Upper lobe of right lung (tissue), 1 donor: ENCODE data around the gene AMN. TPM values are rescaled to one million over a fixed set of nuclear protein-coding genes. Genes with fewer than 3 reads are reported as not detected.

Source experiments
- ATAC-seq: fragments of 200-7000 bp; cut with Tn5 transposase; one replicate; pipeline ENCODE4 v1.9.1; 2020; ENCODE audit warnings: mild to moderate bottlenecking, moderate library complexity
- DNase-seq: peaks from one replicate; pipeline ENCODE4 v3.0.0-alpha.2; 2020
- H3K27ac ChIP-seq: fragments of 200-600 bp; one replicate; pipeline ENCODE4 v1.8.0; 2022
- H3K27me3 ChIP-seq: fragments of 200-600 bp; one replicate; pipeline ENCODE4 v1.8.0; 2022; ENCODE audit warnings: mild to moderate bottlenecking
- H3K36me3 ChIP-seq: fragments of 200-600 bp; one replicate; pipeline ENCODE4 v1.8.0; 2022
- H3K4me1 ChIP-seq: fragments of 200-600 bp; one replicate; pipeline ENCODE4 v1.8.0; 2022
- H3K4me3 ChIP-seq: fragments of 200-600 bp; one replicate; pipeline ENCODE4 v1.8.0; 2022; ENCODE audit warnings: mild to moderate bottlenecking
- H3K9me3 ChIP-seq: fragments of 200-600 bp; one replicate; pipeline ENCODE4 v1.8.0; 2022
- intact Hi-C: fragments of 100-400 bp; cut with DNase I; formaldehyde crosslinking; loops from one replicate; pipeline ENCODE4 v1.11.0; 2022
- total RNA-seq: library from RNA; stranded (reverse); fragmentation: NEBNext Ultra II Directional; extraction: Animal tissue kit (Norgen Biotek cat#: 25700); gene quantifications from one replicate; pipeline ENCODE4 v1.2.1, GENCODE V29; 2021
- TF ChIP-seq, protein P1 (sequence below): fragments of 200-600 bp; IDR thresholded peaks from one replicate; pipeline ENCODE4 v1.8.0; 2022; ENCODE audit warnings: antibody characterized with exemption
- donor health status: DM: no; HTN: yes; CAD: no; lungs with severe emphysema.

The AMN gene
- total RNA-seq, 1 donor from 2014 or later = 19.8 TPM

DNA sequence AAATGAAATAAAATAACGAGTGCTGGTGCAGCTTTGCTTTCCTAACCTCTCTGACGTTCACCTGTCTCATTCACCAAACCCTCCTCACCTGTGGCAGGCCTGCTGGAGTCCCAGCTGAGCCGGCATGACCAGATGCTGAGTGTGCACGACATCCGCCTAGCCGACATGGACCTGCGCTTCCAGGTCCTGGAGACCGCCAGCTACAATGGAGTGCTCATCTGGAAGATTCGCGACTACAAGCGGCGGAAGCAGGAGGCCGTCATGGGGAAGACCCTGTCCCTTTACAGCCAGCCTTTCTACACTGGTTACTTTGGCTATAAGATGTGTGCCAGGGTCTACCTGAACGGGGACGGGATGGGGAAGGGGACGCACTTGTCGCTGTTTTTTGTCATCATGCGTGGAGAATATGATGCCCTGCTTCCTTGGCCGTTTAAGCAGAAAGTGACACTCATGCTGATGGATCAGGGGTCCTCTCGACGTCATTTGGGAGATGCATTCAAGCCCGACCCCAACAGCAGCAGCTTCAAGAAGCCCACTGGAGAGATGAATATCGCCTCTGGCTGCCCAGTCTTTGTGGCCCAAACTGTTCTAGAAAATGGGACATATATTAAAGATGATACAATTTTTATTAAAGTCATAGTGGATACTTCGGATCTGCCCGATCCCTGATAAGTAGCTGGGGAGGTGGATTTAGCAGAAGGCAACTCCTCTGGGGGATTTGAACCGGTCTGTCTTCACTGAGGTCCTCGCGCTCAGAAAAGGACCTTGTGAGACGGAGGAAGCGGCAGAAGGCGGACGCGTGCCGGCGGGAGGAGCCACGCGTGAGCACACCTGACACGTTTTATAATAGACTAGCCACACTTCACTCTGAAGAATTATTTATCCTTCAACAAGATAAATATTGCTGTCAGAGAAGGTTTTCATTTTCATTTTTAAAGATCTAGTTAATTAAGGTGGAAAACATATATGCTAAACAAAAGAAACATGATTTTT, 17.1 kb upstream of the AMN start:
- Histone ChIP-seq H3K4me3 (no peak overlapping the region), H3K27me3 (no peaks in the 10 kb centered on the region), H3K27ac (no peak overlapping the region), H3K36me3 (peaks cover 38% of the 10 kb centered on the region), H3K9me3 (no peaks in the 10 kb centered on the region), H3K4me1 (no peaks in the 10 kb centered on the region)
- TF ChIP-seq, protein P1, sequence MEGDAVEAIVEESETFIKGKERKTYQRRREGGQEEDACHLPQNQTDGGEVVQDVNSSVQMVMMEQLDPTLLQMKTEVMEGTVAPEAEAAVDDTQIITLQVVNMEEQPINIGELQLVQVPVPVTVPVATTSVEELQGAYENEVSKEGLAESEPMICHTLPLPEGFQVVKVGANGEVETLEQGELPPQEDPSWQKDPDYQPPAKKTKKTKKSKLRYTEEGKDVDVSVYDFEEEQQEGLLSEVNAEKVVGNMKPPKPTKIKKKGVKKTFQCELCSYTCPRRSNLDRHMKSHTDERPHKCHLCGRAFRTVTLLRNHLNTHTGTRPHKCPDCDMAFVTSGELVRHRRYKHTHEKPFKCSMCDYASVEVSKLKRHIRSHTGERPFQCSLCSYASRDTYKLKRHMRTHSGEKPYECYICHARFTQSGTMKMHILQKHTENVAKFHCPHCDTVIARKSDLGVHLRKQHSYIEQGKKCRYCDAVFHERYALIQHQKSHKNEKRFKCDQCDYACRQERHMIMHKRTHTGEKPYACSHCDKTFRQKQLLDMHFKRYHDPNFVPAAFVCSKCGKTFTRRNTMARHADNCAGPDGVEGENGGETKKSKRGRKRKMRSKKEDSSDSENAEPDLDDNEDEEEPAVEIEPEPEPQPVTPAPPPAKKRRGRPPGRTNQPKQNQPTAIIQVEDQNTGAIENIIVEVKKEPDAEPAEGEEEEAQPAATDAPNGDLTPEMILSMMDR = no peak
- DNase-seq = peak; percentile 48
- no peak for ATAC-seq
- intact Hi-C loops = no loop called here

DNA sequence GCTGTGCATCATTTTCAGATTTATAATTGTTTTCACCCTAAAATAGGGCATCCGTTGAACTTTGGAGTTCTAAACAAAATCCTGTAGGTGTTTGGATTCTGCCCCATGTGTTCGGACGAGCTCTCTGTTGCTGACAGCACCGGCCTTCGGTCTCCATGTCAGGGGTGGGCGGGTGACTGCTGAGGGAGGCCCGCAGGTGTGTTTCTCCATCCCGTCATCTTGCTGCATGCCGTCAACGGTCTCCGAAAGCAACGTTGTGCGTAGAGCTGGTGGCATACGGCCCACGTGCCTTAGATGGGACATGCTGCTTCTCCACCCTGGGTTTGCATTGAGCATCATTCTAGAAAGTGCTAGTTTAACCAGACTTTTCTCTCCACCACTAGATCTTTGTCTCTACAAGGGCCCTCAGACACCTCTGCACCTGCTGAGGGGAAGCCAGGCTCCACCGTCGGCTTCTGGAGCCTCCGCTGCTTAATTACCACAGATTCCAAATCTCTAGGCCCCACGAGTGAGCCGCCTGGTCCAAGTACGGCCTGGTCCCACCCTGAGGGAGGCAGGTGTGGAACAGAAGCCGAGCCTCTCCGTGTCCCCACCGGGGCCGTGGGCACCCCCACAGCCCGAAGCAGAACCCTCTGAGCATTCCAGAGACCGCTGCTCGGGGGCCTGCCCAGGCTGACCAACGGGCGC, 15.7 kb upstream of the AMN start:
- TF ChIP-seq, protein P1 = no peak
- H3K36me3 ChIP-seq = peaks cover 38% of the 10 kb centered on the region

DNA sequence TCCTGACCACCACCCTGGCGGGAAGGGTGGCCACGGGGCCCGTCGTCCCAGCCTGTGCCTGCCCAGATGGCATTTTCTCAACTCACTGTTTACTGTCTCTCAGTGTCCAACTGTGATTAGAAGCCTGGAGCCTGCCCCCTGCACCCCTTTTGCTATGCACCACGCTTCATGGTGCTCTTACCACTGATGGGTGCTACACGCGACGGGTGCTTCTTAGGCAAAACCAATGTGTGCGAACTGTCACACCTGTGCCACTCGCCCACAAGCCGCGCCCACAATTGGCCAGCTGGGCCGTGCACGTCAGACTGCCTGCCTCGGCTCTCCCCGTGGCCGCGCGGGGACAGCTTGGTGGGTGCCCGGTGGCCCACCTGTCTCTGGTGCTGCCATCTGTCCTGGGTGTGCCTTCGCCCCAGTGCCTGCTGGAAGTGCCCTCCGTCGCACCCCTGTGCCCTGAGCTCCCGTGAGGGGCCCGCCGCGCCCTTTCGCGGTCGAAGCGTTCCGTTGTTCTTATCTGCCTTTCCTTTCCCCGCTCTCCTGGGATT, 15.1 kb upstream of the AMN start:
- Histone ChIP-seq H3K4me3 (no peak overlapping the region), H3K36me3 (peaks cover 38% of the 10 kb centered on the region), H3K9me3 (no peaks in the 10 kb centered on the region), H3K4me1 (no peaks in the 10 kb centered on the region), H3K27me3 (no peaks in the 10 kb centered on the region), H3K27ac (no peak overlapping the region)
- DNase-seq (peak; percentile 55), ATAC-seq (no peak)
- intact Hi-C loops = no loop called here
- TF ChIP-seq, protein P1 = no peak

More for the DNA sequence above, 15.7 kb upstream of the AMN start:
- no peaks in the 10 kb centered on the region for H3K9me3 ChIP-seq
- no peaks in the 10 kb centered on the region for H3K27me3 ChIP-seq
- ATAC-seq (no peak), DNase-seq (peak; percentile 53)
- no peaks in the 10 kb centered on the region for H3K4me1 ChIP-seq
- intact Hi-C loops = no loop called here
- no peak overlapping the region for H3K27ac ChIP-seq
- H3K4me3 ChIP-seq = no peak overlapping the region

GRCh38 chr14:102907980-102908730, 14.3 kb upstream of the AMN start:
- no peak overlapping the region for H3K4me3 ChIP-seq
- TF ChIP-seq, protein P1 = no peak
- ATAC-seq = no peak

GRCh38 chr14:102908766-102909455, 13.6 kb upstream of the AMN start:
- Histone ChIP-seq H3K9me3 (no peaks in the 10 kb centered on the region), H3K27ac (no peak overlapping the region), H3K27me3 (no peaks in the 10 kb centered on the region), H3K4me3 (no peak overlapping the region), H3K4me1 (no peaks in the 10 kb centered on the region), H3K36me3 (peaks cover 27% of the 10 kb centered on the region)
- intact Hi-C loops = no loop called here
- TF ChIP-seq, protein P1 = no peak
- ATAC-seq (no peak), DNase-seq (peak; percentile 58)

More at GRCh38 chr14:102907980-102908730, 14.3 kb upstream of the AMN start:
- H3K4me1 ChIP-seq = no peaks in the 10 kb centered on the region
- no peak overlapping the region for H3K27ac ChIP-seq
- intact Hi-C loops = no loop called here
- H3K36me3 ChIP-seq = peaks cover 35% of the 10 kb centered on the region
- no peaks in the 10 kb centered on the region for H3K27me3 ChIP-seq
- H3K9me3 ChIP-seq = no peaks in the 10 kb centered on the region
- DNase-seq = no peak
